Hepatocyte (in vitro differentiated cells): ENCODE measurements around the gene RBMS1. TPM values are rescaled to one million over a fixed set of nuclear protein-coding genes. Genes with fewer than 3 reads are reported as not detected.
A peak's percentile ranks its signal among the peaks of the same experiment; 100 is the strongest.

Experiments used
- DNase-seq: peaks from one replicate; pipeline ENCODE4 v3.0.0-alpha.2; 2016; ENCODE audit warnings: low spot score
- H2AFZ ChIP-seq: fragments of 200-600 bp; sonication (generic); 2 replicates; pipeline ENCODE4 v1.6.0; 2016; ENCODE audit warnings: antibody characterized with exemption, mild to moderate bottlenecking
- H3K27ac ChIP-seq: fragments of 200-600 bp; sonication (generic); 2 replicates; pipeline ENCODE4 v1.5.1; 2016; ENCODE audit warnings: mild to moderate bottlenecking
- H3K27me3 ChIP-seq: fragments of 200-600 bp; sonication (generic); 2 replicates; pipeline ENCODE4 v1.6.1; 2016
- H3K36me3 ChIP-seq: fragments of 200-600 bp; sonication (generic); replicated peaks from 2 replicates; pipeline ENCODE4 v1.5.1; 2016; ENCODE audit warnings: low read depth; ENCODE audit not compliant: insufficient read depth
- H3K4me1 ChIP-seq: fragments of 200-600 bp; sonication (generic); 2 replicates; pipeline ENCODE4 v1.5.1; 2016; ENCODE audit warnings: mild to moderate bottlenecking, moderate library complexity; ENCODE audit not compliant: insufficient read depth
- H3K4me2 ChIP-seq: fragments of 200-600 bp; sonication (generic); 2 replicates; pipeline ENCODE4 v1.6.0; 2016
- H3K4me3 ChIP-seq: fragments of 200-600 bp; sonication (generic); 2 replicates; pipeline ENCODE4 v1.5.1; 2016; ENCODE audit warnings: mild to moderate bottlenecking
- H3K79me2 ChIP-seq: fragments of 200-600 bp; sonication (generic); 2 replicates; pipeline ENCODE4 v1.6.0; 2017; ENCODE audit warnings: mild to moderate bottlenecking
- H3K9me2 ChIP-seq: fragments of 200-600 bp; sonication (generic); replicated peaks from 2 replicates; pipeline ENCODE4 v1.6.0; 2017; ENCODE audit warnings: mild to moderate bottlenecking; ENCODE audit not compliant: insufficient read depth
- H3K9me3 ChIP-seq: fragments of 200-600 bp; sonication (generic); 2 replicates; pipeline ENCODE4 v1.5.1; 2016; ENCODE audit warnings: low read depth, mild to moderate bottlenecking
- H4K20me1 ChIP-seq: fragments of 200-600 bp; sonication (generic); 2 replicates; pipeline ENCODE4 v1.6.0; 2016; ENCODE audit warnings: mild to moderate bottlenecking; ENCODE audit not compliant: insufficient read depth, poor library complexity, severe bottlenecking
- EZH2 ChIP-seq: fragments of 200-600 bp; sonication (generic); IDR thresholded peaks from 2 replicates; pipeline ENCODE4 v1.6.1; 2016; ENCODE audit warnings: antibody characterized with exemption, mild to moderate bottlenecking, borderline replicate concordance
- EZH2phosphoT487 ChIP-seq: fragments of 200-600 bp; sonication (generic); IDR thresholded peaks from one replicate; pipeline ENCODE4 v1.6.1; 2018; ENCODE audit warnings: antibody characterized with exemption, mild to moderate bottlenecking, low read depth, moderate library complexity; ENCODE audit not compliant: unreplicated experiment, severe bottlenecking
- WGBS: methylation state at CpG from one replicate; pipeline ENCODE4 v1.1.6; 2016; ENCODE audit warnings: low lambda C conversion rate; ENCODE audit errors: missing lambda C conversion rate; 5-methylcytosine and 5-hydroxymethylcytosine counted together
- polyA plus RNA-seq: library from polyadenylated mRNA; unstranded; fragments of >200 nt; fragmentation: Nextera tagmentation; extraction: Ambion mirVana; gene quantifications from 2 replicates; pipeline ENCODE4 v1.2.1, GENCODE V29; 2016
- total RNA-seq: library from RNA; depleted of rRNA; stranded (reverse); fragments of >200 nt; gene quantifications from 2 replicates; pipeline ENCODE4 v1.2.3, GENCODE V29; 2014
- TF ChIP-seq, protein P1 (sequence below): fragments of 200-600 bp; sonication (generic); IDR thresholded peaks from 2 replicates; pipeline ENCODE4 v1.5.1; 2016; ENCODE audit warnings: antibody characterized with exemption, mild to moderate bottlenecking; ENCODE audit not compliant: poor library complexity

Gene RBMS1
- total and polyA plus RNA-seq, 2 experiments from 2014 or later: 87.9 to 103 TPM

DNA sequence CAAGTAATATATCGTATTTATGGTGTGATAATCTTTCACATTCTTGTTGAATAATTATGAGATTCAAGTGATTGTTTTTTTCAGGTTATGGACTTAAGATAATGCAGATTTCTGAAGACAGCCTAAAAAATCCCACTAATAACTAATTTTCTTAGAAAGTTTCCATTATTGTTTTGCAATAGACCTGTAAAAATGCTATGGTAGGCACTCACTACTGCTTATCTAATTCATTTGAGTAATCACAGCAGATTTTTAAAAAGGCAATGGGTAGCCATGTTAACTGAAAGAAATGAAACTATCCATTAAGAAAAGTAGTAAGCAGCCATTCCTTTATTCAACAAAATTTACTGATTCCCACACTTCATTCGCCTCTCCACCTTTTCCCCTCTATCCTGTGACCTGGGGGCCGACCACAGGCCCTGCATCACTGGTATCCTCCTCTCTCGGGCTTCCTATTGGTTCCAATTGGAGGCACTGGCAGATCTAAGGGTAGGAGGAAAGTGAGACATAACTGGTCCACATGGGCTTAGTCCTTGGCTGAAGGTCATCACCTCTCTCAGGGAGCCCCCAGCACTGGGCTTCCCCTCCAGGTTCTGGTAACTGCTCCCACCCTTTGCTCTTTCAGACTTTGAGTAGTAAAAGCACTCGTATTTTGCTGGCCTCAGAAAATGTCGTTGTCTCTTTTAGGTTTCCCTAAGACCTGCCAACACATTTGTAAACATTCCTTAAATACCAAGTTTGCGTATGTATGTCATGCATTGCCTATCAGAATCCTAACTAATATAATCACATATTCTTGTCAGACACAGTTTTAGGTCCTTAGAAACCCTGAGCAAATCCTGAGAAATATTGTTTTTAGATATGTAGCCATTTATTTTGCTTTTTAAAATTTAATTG lies 18.5 kb downstream of the RBMS1 start:
- Histone ChIP-seq H3K4me1 (peaks cover 40% of the 10 kb centered on the region), H3K4me3 (no peak overlapping the region), H3K79me2 (peaks cover 91% of the 10 kb centered on the region), H4K20me1 (peaks cover 3% of the 10 kb centered on the region), H2AFZ (no peak overlapping the region), H3K27ac (peak overlapping the region; percentile 56), H3K27me3 (no peaks in the 10 kb centered on the region), H3K9me3 (no peaks in the 10 kb centered on the region), H3K36me3 (no peaks in the 10 kb centered on the region), H3K4me2 (peak overlapping the region; percentile 43), H3K9me2 (no peaks in the 10 kb centered on the region)
- TF ChIP-seq, protein P1, sequence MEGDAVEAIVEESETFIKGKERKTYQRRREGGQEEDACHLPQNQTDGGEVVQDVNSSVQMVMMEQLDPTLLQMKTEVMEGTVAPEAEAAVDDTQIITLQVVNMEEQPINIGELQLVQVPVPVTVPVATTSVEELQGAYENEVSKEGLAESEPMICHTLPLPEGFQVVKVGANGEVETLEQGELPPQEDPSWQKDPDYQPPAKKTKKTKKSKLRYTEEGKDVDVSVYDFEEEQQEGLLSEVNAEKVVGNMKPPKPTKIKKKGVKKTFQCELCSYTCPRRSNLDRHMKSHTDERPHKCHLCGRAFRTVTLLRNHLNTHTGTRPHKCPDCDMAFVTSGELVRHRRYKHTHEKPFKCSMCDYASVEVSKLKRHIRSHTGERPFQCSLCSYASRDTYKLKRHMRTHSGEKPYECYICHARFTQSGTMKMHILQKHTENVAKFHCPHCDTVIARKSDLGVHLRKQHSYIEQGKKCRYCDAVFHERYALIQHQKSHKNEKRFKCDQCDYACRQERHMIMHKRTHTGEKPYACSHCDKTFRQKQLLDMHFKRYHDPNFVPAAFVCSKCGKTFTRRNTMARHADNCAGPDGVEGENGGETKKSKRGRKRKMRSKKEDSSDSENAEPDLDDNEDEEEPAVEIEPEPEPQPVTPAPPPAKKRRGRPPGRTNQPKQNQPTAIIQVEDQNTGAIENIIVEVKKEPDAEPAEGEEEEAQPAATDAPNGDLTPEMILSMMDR: no peak
- 59% methylated on average over 7 of the region's 7 CpGs for WGBS
- DNase-seq: no peak

DNA sequence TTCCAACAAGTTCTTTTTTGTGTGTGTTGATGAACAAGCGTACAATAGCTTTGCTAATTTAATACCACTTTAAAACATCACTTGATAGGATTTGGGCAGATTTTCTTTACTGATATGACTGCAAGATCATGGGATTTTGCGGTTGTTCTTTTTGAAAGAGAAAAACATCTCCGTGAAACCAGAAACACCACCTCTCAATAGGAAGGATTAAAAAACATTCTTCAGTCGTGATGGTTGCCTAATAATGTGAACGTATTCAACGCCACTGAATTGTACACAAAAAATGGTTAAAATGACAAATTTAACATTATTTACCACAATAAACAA lies 19.3 kb downstream of the RBMS1 start:
- no peaks in the 10 kb centered on the region for H3K36me3 ChIP-seq
- H3K27ac ChIP-seq: peak overlapping the region; percentile 56
- 50% methylated on average over 6 of the region's 6 CpGs for WGBS
- TF ChIP-seq EZH2phosphoT487 (no peak), EZH2 (no peak)
- TF ChIP-seq, protein P1: no peak
- H3K27me3 ChIP-seq: no peaks in the 10 kb centered on the region
- no peaks in the 10 kb centered on the region for H3K9me2 ChIP-seq
- H3K4me3 ChIP-seq: no peak overlapping the region
- peaks cover 47% of the 10 kb centered on the region for H3K4me1 ChIP-seq
- H4K20me1 ChIP-seq: no peaks in the 10 kb centered on the region
- no peak for DNase-seq
- no peak overlapping the region for H2AFZ ChIP-seq
- peak overlapping the region; percentile 43 for H3K4me2 ChIP-seq
- peaks cover 91% of the 10 kb centered on the region for H3K79me2 ChIP-seq
- H3K9me3 ChIP-seq: no peaks in the 10 kb centered on the region

DNA sequence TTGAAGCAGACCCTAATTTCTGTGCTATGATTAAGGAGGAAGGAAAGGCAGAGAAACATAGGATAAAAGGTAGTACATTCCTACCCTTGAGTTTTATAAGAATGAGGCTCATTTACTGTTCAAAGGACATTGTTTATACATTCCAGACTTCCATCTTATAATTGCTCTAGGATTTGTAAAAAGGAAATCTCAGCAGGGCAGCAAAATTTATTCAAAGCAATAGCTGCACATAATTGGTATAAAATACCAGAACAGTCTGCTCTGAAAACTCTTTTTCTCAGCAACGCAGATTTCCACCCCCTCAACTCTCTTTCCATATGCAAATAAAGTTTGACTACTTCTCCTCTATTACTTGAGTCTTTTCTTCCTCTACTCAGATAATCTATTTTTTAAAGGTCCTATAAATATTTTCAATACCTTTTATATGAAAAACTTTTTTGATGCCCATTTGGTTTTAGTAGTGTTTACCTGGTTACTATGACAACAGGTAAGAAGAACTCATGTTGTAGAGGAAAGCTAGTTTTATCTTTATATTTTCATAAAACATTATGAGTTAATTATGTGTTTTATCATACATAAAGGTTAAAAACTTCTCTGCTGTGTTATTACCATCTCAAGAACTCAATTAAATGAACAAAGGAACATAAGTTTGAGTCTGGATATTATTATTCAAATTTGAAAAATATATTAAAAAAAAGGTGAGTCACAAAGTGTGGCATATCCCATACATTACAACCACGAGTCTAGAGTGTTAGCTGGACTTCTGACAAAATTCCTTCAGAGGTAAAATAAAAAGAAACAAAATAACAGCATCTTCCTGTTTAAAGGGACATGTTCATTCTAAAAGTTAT lies 19.9 kb downstream of the RBMS1 start:
- TF ChIP-seq, protein P1: no peak
- TF ChIP-seq EZH2: no peak
- TF ChIP-seq EZH2phosphoT487: no peak
- Histone ChIP-seq H3K4me3 (no peak overlapping the region), H3K4me1 (peaks cover 52% of the 10 kb centered on the region), H2AFZ (no peak overlapping the region), H3K27me3 (no peaks in the 10 kb centered on the region), H3K4me2 (peak overlapping the region; percentile 43), H4K20me1 (no peaks in the 10 kb centered on the region), H3K79me2 (peaks cover 91% of the 10 kb centered on the region), H3K9me3 (no peaks in the 10 kb centered on the region), H3K9me2 (no peaks in the 10 kb centered on the region), H3K36me3 (no peaks in the 10 kb centered on the region), H3K27ac (peak overlapping the region; percentile 56)
- 54% methylated on average over 2 of the region's 2 CpGs for WGBS
- no peak for DNase-seq
